Measurements from ENCODE around the gene EXOC3L2.

- TF ChIP-seq RFX5 (IDR thresholded peaks at IDR 0.05; ENCODE audit: low read length): no peak
- TF ChIP-seq POLR2AphosphoS5 (IDR thresholded peaks at IDR 0.05; ENCODE audit: low read depth, low read length): no peak
- no peak for TF ChIP-seq MAX (IDR thresholded peaks at IDR 0.05; ENCODE audit: low read depth)
- no peak for TF ChIP-seq CTCF (IDR thresholded peaks at IDR 0.05)
- TF ChIP-seq REST (IDR thresholded peaks at IDR 0.05; ENCODE audit: low read depth, low read length): no peak
- no peak for TF ChIP-seq GABPA (IDR thresholded peaks at IDR 0.05; ENCODE audit: low read depth)
- no peak for TF ChIP-seq TEAD4 (IDR thresholded peaks at IDR 0.05; ENCODE audit: borderline replicate concordance, insufficient read depth)
- TF ChIP-seq SMC3 (IDR thresholded peaks at IDR 0.05; ENCODE audit: low read depth, low read length): no peak
- TF ChIP-seq EP300 (IDR thresholded peaks at IDR 0.05; ENCODE audit: borderline replicate concordance in 1 of 2, low read depth in 1 of 2, low read length in 1 of 2): no peak
- TF ChIP-seq CHD2 (IDR thresholded peaks at IDR 0.05; ENCODE audit: low read length, partially characterized antibody): no peak
- TF ChIP-seq YY1 (IDR thresholded peaks at IDR 0.05; ENCODE audit: low read depth): no peak
- no peak for TF ChIP-seq RCOR1 (IDR thresholded peaks at IDR 0.05; ENCODE audit: low read length)
- TF ChIP-seq GATA2 (CRISPR knock-in tag; IDR thresholded peaks at IDR 0.05): no peak
These were observed 22.5 kb downstream of the EXOC3L2 start for GRCh38 chr19:45222724-45223123.
